Nephron (organoid): ENCODE measurements around the gene MGAT3.

Experiments used
- H3K27ac Mint-ChIP-seq, 3 experiments: 2 replicates each; pipeline ENCODE4 v1.8.0; 2020; ENCODE audit warnings: mixed read lengths in 3 of 3, mild to moderate bottlenecking in 2 of 3, moderate library complexity in 1 of 3
- H3K27me3 Mint-ChIP-seq: 2 replicates; pipeline ENCODE4 v1.8.0; 2021; ENCODE audit warnings: low read depth, mild to moderate bottlenecking, moderate library complexity, mixed read lengths
- H3K36me3 Mint-ChIP-seq: 2 replicates; pipeline ENCODE4 v1.8.0; 2020; ENCODE audit warnings: low read depth, mixed read lengths
- H3K4me1 Mint-ChIP-seq: 2 replicates; pipeline ENCODE4 v1.8.0; 2020; ENCODE audit warnings: mixed read lengths
- H3K4me3 Mint-ChIP-seq, 3 experiments: 2 replicates each; pipeline ENCODE4 v1.8.0; 2020; ENCODE audit warnings: mild to moderate bottlenecking in 3 of 3, mixed read lengths in 3 of 3, moderate library complexity in 2 of 3
- H3K9me3 Mint-ChIP-seq: 2 replicates; pipeline ENCODE4 v1.8.0; 2020; ENCODE audit warnings: mixed read lengths
- CTCF ChIP-seq, 3 experiments: fragments of 200-600 bp; sonication (generic); IDR thresholded peaks; one replicate each; pipeline ENCODE4 v1.5.0; 2021; ENCODE audit warnings: antibody characterized with exemption in 3 of 3; ENCODE audit not compliant: unreplicated experiment in 3 of 3

Gene MGAT3

GRCh38 chr22:39490966-39491680 lies 34.3 kb downstream of the MGAT3 start:
- peaks cover 15% of the 10 kb centered on the region for H3K36me3 Mint-ChIP-seq
- H3K4me1 Mint-ChIP-seq = peaks cover 8% of the 10 kb centered on the region
- H3K27me3 Mint-ChIP-seq = no peaks in the 10 kb centered on the region
- H3K27ac Mint-ChIP-seq = no peak overlapping the region
- no peak overlapping the region for H3K4me3 Mint-ChIP-seq
- TF ChIP-seq CTCF (IDR thresholded peaks at IDR 0.05; ENCODE audit: unreplicated experiment in 3 of 3) = no peak
- H3K9me3 Mint-ChIP-seq = no peaks in the 10 kb centered on the region

- Mint-ChIP-seq H3K4me1 (peaks cover 13% of the 10 kb centered on the region), H3K9me3 (no peaks in the 10 kb centered on the region), H3K4me3 (no peak overlapping the region), H3K27me3 (no peaks in the 10 kb centered on the region), H3K27ac (no peak overlapping the region), H3K36me3 (peaks cover 15% of the 10 kb centered on the region)
- no peak for TF ChIP-seq CTCF (IDR thresholded peaks at IDR 0.05; ENCODE audit: unreplicated experiment in 3 of 3)
These were observed 34.9 kb downstream of the MGAT3 start for GRCh38 chr22:39491696-39492095.

GRCh38 chr22:39492186-39492585 lies 35.4 kb downstream of the MGAT3 start:
- no peaks in the 10 kb centered on the region for H3K27me3 Mint-ChIP-seq
- TF ChIP-seq CTCF (IDR thresholded peaks at IDR 0.05; ENCODE audit: unreplicated experiment in 3 of 3) = no peak
- H3K27ac Mint-ChIP-seq = no peak overlapping the region
- H3K9me3 Mint-ChIP-seq = no peaks in the 10 kb centered on the region
- peaks cover 15% of the 10 kb centered on the region for H3K36me3 Mint-ChIP-seq
- H3K4me1 Mint-ChIP-seq = peaks cover 13% of the 10 kb centered on the region
- H3K4me3 Mint-ChIP-seq = no peak overlapping the region

- Mint-ChIP-seq H3K9me3 (no peaks in the 10 kb centered on the region), H3K36me3 (peaks cover 9% of the 10 kb centered on the region), H3K27me3 (peaks cover 3% of the 10 kb centered on the region), H3K4me3 (no peak overlapping the region), H3K4me1 (peaks cover 23% of the 10 kb centered on the region), H3K27ac (no peak overlapping the region)
- TF ChIP-seq CTCF (IDR thresholded peaks at IDR 0.05; ENCODE audit: unreplicated experiment in 3 of 3) = no peak
These were observed 36.9 kb downstream of the MGAT3 start for GRCh38 chr22:39493759-39494158.

- H3K27ac Mint-ChIP-seq = no peak overlapping the region
- TF ChIP-seq CTCF (IDR thresholded peaks at IDR 0.05; ENCODE audit: unreplicated experiment in 3 of 3) = no peak
- H3K27me3 Mint-ChIP-seq = peaks cover 3% of the 10 kb centered on the region
- no peaks in the 10 kb centered on the region for H3K9me3 Mint-ChIP-seq
- H3K4me1 Mint-ChIP-seq = peaks cover 30% of the 10 kb centered on the region
- no peak overlapping the region for H3K4me3 Mint-ChIP-seq
- peaks cover 8% of the 10 kb centered on the region for H3K36me3 Mint-ChIP-seq
These were observed 37.8 kb downstream of the MGAT3 start for GRCh38 chr22:39494471-39495120.
